DMS153 (cell line): ENCODE measurements around the gene SLC36A1.

Experiments
- DNase-seq: peaks from one replicate; lab custom pipeline; 2025; lab: John Stamatoyannopoulos, UW

The SLC36A1 gene

DNA sequence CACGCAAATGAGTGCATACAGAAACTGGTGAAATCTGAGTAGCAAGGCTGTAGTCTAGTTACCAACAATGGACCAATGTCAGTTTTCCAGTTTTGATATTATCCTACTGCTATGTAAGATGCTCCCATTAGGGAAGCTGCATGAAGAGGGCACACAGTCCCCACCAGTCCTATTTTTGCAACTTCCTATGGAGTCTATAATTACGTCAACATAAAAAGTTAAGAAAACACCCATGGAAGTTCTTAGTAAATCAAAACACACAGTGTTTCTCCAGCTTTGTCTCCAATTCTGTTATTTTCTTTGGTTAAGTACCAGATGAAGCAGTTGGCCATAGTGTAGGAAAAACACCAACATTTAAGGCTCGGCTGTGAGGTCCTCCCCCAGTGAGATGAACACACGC, 85.0 kb downstream of the SLC36A1 start:
- DNase-seq = no peak

- DNase-seq = no peak
Measured at GRCh38 chr5:151534350-151534749, 86.9 kb downstream of the SLC36A1 start.

DNA sequence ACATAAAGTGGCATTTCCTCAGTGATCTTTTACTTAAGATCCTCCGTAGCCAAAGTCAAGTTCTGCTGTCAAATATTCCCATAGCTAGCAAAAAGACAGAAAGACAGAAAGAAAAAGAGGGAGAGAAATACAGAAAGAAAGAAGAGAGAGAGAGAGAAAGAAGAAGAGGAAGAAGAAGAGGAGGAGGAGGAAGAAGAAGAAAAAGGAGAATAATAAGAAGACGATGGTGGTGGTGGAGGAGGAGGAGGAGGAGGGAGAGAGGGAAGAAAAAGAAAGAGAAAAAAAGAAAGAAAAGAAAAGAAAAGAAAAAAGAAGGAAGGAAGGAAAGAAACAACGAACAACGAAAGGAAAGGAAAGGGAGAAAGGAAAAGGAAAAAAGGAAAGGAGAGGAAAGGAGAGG, 89.6 kb downstream of the SLC36A1 start:
- no peak for DNase-seq

GRCh38 chr5:151541571-151541970, 94.2 kb downstream of the SLC36A1 start:
- DNase-seq = no peak
